ENCODE results near the gene ZBTB49.

ZBTB49 gene

DNA sequence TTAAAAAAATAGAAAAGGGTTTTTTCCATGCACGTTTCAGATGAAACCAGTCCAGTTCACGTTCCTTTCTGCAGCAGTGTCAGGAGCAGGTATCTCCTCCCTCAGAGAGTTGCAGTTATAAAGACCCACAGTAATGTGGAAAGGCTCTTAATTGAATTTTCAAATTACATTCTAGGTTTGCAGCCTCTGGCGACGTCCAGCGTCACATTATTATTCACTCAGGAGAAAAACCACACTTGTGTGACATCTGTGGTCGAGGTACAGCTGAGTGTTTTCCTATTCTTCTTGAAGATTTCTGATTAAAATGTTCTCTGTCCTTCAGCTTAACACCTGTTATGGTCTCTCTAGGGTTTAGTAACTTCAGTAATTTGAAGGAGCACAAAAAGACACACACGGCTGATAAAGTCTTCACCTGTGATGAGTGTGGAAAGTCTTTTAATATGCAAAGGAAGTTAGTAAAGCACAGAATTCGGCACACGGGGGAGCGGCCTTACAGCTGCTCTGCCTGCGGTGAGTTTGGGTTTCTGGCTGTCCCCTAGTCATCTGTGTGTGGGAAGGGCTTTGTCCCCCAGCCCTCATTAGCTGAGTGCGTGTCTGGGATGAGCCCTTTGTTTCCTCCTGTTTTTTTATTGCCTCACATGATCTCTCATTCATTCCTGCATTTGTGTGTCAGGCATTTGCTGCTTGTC, 25.6 kb downstream of the ZBTB49 start:
- H3K4me3 ChIP-seq (ENCODE audit: low read depth, low read length), result no peak overlapping the region
- no peak for DNase-seq (ENCODE audit: low read depth)
- TF ChIP-seq, protein P1, sequence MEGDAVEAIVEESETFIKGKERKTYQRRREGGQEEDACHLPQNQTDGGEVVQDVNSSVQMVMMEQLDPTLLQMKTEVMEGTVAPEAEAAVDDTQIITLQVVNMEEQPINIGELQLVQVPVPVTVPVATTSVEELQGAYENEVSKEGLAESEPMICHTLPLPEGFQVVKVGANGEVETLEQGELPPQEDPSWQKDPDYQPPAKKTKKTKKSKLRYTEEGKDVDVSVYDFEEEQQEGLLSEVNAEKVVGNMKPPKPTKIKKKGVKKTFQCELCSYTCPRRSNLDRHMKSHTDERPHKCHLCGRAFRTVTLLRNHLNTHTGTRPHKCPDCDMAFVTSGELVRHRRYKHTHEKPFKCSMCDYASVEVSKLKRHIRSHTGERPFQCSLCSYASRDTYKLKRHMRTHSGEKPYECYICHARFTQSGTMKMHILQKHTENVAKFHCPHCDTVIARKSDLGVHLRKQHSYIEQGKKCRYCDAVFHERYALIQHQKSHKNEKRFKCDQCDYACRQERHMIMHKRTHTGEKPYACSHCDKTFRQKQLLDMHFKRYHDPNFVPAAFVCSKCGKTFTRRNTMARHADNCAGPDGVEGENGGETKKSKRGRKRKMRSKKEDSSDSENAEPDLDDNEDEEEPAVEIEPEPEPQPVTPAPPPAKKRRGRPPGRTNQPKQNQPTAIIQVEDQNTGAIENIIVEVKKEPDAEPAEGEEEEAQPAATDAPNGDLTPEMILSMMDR (IDR thresholded peaks at IDR 0.05; ENCODE audit: control insufficient read depth, extremely low read depth, insufficient read depth), result no peak

DNA sequence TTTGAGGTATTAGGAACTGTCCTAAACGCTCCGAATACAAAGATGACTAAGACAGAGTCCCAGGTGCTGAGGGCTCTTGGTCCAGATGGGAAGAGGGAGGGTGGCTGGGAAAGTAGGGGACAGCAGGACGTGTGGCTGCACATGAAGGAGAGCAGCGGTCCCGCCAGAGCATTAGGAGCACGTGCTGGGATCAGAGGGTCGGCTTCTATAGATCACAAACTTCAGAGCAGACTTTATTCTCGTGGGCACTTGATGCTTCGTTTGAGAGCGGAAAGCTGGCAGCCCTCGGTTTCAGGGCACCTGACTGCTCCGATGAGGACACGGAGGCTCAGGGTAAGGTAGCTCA, 26.1 kb downstream of the ZBTB49 start:
- no peak for DNase-seq (ENCODE audit: low read depth)
- TF ChIP-seq, protein P1 (IDR thresholded peaks at IDR 0.05; ENCODE audit: control insufficient read depth, extremely low read depth, insufficient read depth), result no peak
- H3K4me3 ChIP-seq (ENCODE audit: low read depth, low read length), result no peak overlapping the region

DNA sequence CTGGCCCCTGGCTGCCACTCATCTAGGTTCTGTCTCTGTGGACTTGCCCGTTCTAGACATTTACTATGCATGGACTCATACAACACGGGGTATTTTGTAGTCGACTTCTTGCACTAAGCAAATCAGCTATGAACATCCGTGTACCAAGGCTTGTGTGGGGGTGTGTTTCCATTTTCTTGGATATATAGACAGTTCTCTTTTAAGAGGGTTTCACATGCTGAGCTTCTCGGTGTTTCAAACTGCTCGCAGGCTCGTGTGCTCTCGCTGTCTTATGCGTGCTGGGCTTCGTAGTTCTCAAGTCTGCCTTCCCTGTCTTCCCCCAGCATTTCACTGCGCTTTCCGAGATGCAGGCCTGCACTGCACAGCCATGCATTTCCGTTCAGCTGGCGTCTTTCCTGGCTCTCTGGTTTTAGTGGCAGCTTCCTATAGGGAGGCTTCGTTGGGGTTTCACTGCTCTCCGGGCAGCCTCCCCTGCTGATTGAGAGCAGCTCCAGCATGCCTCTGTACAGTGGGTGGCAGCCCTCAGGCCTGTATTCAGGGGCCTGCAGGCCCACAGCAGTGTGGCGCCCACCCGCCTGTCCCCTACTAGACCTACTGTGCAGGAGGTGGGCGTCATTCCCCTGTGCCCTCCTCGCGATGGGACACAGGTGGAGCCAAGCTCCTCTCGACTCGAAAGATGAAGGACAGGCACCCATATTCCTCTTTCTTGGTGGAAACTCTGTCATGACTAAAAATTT, 27.6 kb downstream of the ZBTB49 start:
- TF ChIP-seq, protein P1 (IDR thresholded peaks at IDR 0.05; ENCODE audit: control insufficient read depth, extremely low read depth, insufficient read depth), result no peak
- DNase-seq (ENCODE audit: low read depth), result no peak
- no peak overlapping the region for H3K4me3 ChIP-seq (ENCODE audit: low read depth, low read length)

DNA sequence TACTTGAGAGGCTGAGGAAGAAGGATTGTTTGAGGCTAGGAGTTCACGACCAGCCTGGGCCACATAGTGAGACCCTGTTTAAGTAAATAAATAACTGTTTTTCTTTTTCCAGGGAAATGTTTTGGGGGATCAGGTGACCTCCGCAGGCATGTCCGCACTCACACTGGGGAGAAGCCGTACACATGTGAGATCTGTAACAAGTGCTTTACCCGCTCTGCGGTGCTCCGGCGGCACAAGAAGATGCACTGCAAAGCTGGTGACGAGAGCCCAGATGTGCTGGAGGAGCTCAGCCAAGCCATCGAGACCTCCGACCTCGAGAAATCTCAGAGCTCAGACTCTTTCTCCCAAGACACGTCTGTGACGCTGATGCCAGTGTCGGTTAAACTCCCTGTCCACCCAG, 30.5 kb downstream of the ZBTB49 start:
- H3K4me3 ChIP-seq (ENCODE audit: low read depth, low read length), result no peak overlapping the region
- TF ChIP-seq, protein P1 (IDR thresholded peaks at IDR 0.05; ENCODE audit: control insufficient read depth, extremely low read depth, insufficient read depth), result no peak
- DNase-seq (ENCODE audit: low read depth), result no peak

DNA sequence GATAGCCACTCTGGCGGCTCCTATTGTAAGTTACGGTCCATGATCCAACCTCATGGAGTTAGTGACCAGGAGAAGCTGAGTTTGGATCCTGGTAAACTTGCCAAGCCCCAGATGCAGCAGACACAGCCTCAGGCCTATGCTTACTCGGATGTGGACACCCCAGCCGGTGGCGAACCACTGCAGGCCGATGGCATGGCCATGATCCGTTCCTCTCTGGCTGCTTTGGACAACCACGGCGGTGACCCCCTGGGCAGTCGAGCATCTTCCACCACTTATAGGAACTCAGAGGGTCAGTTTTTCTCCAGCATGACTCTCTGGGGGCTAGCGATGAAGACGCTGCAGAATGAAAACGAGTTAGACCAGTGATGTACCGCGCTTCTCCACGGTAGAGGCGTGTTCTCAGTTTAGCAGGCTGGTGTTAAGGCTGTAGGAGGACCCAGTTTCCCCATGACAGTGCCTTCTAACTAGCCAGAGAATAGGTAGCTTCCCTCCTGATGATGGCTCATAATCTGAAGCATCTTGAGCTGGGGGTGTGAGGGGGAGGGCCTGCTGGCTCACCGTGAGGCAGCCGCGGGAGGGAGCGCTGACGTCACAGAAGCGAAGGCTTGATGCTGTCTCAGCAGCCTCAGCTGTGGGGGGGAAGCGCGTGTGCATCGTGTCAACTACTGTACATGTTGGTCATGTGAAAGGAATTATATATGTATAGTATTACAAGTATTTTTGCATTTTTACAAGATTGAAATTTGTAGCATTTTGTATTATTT, 31.1 kb downstream of the ZBTB49 start:
- TF ChIP-seq, protein P1 (IDR thresholded peaks at IDR 0.05; ENCODE audit: control insufficient read depth, extremely low read depth, insufficient read depth), result no peak
- no peak for DNase-seq (ENCODE audit: low read depth)
- H3K4me3 ChIP-seq (ENCODE audit: low read depth, low read length), result no peak overlapping the region

DNA sequence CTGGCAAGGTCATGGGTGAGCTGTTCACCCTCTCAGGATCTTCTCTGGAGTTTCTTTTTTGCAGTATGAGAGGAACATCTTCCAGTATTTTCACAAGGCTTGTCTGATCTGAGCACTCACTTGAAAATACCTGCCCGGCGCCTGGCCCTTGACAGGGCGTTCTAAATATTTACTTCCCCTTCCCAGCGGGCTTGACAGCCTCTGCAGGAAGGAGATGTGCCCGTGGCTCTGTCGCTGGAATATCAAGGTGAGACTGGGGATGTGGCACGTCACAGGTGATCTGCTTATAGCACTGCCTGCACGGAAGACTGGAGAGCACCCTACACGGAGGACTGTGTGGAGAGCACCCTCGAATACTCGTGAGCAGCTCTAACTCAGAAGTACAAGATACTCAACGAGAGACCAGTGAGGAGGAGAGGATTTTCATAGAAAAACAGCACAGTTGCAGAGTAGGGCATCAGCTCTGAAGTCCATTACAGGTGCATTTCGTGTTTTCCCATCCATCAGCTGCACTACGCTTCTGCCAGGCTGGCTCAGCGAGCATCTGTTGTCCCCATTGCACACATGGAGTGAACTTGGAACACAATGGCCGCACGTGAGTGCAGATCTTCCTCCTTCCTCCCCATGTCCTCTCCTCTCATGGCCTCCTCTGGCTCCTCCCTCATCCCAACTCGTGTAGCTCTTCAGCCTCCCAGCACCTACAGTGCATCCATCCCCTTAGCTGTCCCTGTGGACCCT, 32.1 kb downstream of the ZBTB49 start:
- no peak overlapping the region for H3K4me3 ChIP-seq (ENCODE audit: low read depth, low read length)
- TF ChIP-seq, protein P1 (IDR thresholded peaks at IDR 0.05; ENCODE audit: control insufficient read depth, extremely low read depth, insufficient read depth), result no peak
- no peak for DNase-seq (ENCODE audit: low read depth)
